ENCODE measurements around the gene SFXN4.
"Not testable (repeated sequence)": the region's sequence is repeated elsewhere in the genome, so short reads cannot be mapped to it uniquely, and the experiment has no call there.

SFXN4 gene

GRCh38 chr10:119189811-119190282 lies 24.3 kb upstream of the SFXN4 start:
- no peak for FAIRE-seq
- no peak for DNase-seq (ENCODE audit: insufficient read length, low spot score)
- TF ChIP-seq CTCF (IDR thresholded peaks at IDR 0.05; ENCODE audit: insufficient read depth, missing control alignments) = no peak

GRCh38 chr10:119183664-119184412 lies 18.3 kb upstream of the SFXN4 start:
- no peak for DNase-seq (ENCODE audit: insufficient read length, low spot score)
- no peak for FAIRE-seq
- no peak for TF ChIP-seq CTCF (IDR thresholded peaks at IDR 0.05; ENCODE audit: insufficient read depth, missing control alignments)

- not testable (repeated sequence) for DNase-seq (ENCODE audit: insufficient read length, low spot score)
These were observed 15.4 kb upstream of the SFXN4 start for GRCh38 chr10:119180850-119181400.

GRCh38 chr10:119178372-119179119 lies 13.0 kb upstream of the SFXN4 start, which contains the start of gene PRDX3:
TSS of gene PRDX3 (minus strand) at chr10:119178812. CDS start at chr10:119178790, 22 bp downstream.
- no peak for TF ChIP-seq CTCF (IDR thresholded peaks at IDR 0.05; ENCODE audit: insufficient read depth, missing control alignments)
- DNase-seq (ENCODE audit: insufficient read length, low spot score) (no peak), FAIRE-seq (no peak)

More at GRCh38 chr10:119180850-119181400, 15.4 kb upstream of the SFXN4 start:
- not testable (repeated sequence) for FAIRE-seq

- DNase-seq (ENCODE audit: insufficient read length, low spot score) (no peak), FAIRE-seq (no peak)
- TF ChIP-seq CTCF (IDR thresholded peaks at IDR 0.05; ENCODE audit: insufficient read depth, missing control alignments) = no peak
These were observed 12.3 kb upstream of the SFXN4 start for GRCh38 chr10:119177708-119178371.

GRCh38 chr10:119176166-119176565 lies 10.7 kb upstream of the SFXN4 start:
- FAIRE-seq (no peak), DNase-seq (ENCODE audit: insufficient read length, low spot score) (no peak)
- TF ChIP-seq CTCF (IDR thresholded peaks at IDR 0.05; ENCODE audit: insufficient read depth, missing control alignments) = no peak

GRCh38 chr10:119174109-119174508 lies 8.6 kb upstream of the SFXN4 start:
- DNase-seq (ENCODE audit: insufficient read length, low spot score) (no peak), FAIRE-seq (no peak)
- TF ChIP-seq CTCF (IDR thresholded peaks at IDR 0.05; ENCODE audit: insufficient read depth, missing control alignments) = no peak
